IPS-15b (cell line): ENCODE results near the gene ATP1A2.

Experiments used
- H3K27me3 ChIP-seq: one replicate; pipeline ENCODE4 v1.6.1; 2013; ENCODE audit warnings: low read length; ENCODE audit not compliant: control insufficient read depth, insufficient read depth
- H3K36me3 ChIP-seq: one replicate; pipeline ENCODE4 v1.6.1; 2013; ENCODE audit warnings: low read length; ENCODE audit not compliant: control insufficient read depth, insufficient read depth
- H3K4me1 ChIP-seq: one replicate; pipeline ENCODE4 v1.6.1; 2013; ENCODE audit warnings: mild to moderate bottlenecking, low read length; ENCODE audit not compliant: control insufficient read depth, insufficient read depth
- H3K4me3 ChIP-seq: one replicate; pipeline ENCODE4 v1.5.1; 2013; ENCODE audit warnings: low read depth, low read length
- H3K9ac ChIP-seq: one replicate; pipeline ENCODE4 v1.6.1; 2013; ENCODE audit warnings: low read depth, mild to moderate bottlenecking, low read length
- H3K9me3 ChIP-seq: one replicate; pipeline ENCODE4 v1.6.1; 2013; ENCODE audit warnings: mild to moderate bottlenecking, low read length; ENCODE audit not compliant: control insufficient read depth, insufficient read depth

The ATP1A2 gene

GRCh38 chr1:160097151-160097910 lies 18.2 kb upstream of the ATP1A2 start:
- Histone ChIP-seq H3K36me3 (peaks cover 26% of the 10 kb centered on the region), H3K9me3 (no peaks in the 10 kb centered on the region), H3K4me3 (peak overlapping the region; percentile 87), H3K9ac (peak overlapping the region; percentile 63), H3K27me3 (peaks cover 9% of the 10 kb centered on the region), H3K4me1 (peaks cover 39% of the 10 kb centered on the region)

- Histone ChIP-seq H3K9me3 (no peaks in the 10 kb centered on the region), H3K9ac (peak within 1 kb of the TSS; percentile 63), H3K27me3 (peaks cover 9% of the 10 kb centered on the region), H3K36me3 (peaks cover 18% of the 10 kb centered on the region), H3K4me3 (peak within 1 kb of the TSS; percentile 87), H3K4me1 (peaks cover 39% of the 10 kb centered on the region)
These were observed 17.4 kb upstream of the ATP1A2 start, which contains the start of gene IGSF8 for GRCh38 chr1:160097911-160098851. IGSF8 (minus strand) TSS chr1:160098619; CDS start chr1:160098472, 147 bp downstream.

GRCh38 chr1:160098852-160099561 lies 16.6 kb upstream of the ATP1A2 start:
- Histone ChIP-seq H3K9ac (peak overlapping the region; percentile 41), H3K4me1 (peaks cover 39% of the 10 kb centered on the region), H3K4me3 (peak overlapping the region; percentile 52)

GRCh38 chr1:160099716-160100375 lies 15.7 kb upstream of the ATP1A2 start:
- H3K4me1 ChIP-seq = peaks cover 37% of the 10 kb centered on the region

More at GRCh38 chr1:160098852-160099561, 16.6 kb upstream of the ATP1A2 start:
- Histone ChIP-seq H3K36me3 (peaks cover 10% of the 10 kb centered on the region), H3K9me3 (no peaks in the 10 kb centered on the region), H3K27me3 (peaks cover 9% of the 10 kb centered on the region)

GRCh38 chr1:160101037-160101716 lies 14.4 kb upstream of the ATP1A2 start:
- H3K9ac ChIP-seq = peak overlapping the region; percentile 14
- no peak overlapping the region for H3K4me3 ChIP-seq
- peaks cover 25% of the 10 kb centered on the region for H3K4me1 ChIP-seq
- H3K9me3 ChIP-seq = no peaks in the 10 kb centered on the region
- no peaks in the 10 kb centered on the region for H3K36me3 ChIP-seq
- peaks cover 9% of the 10 kb centered on the region for H3K27me3 ChIP-seq

More at GRCh38 chr1:160099716-160100375, 15.7 kb upstream of the ATP1A2 start:
- Histone ChIP-seq H3K36me3 (peaks cover 6% of the 10 kb centered on the region), H3K4me3 (no peak overlapping the region), H3K27me3 (peaks cover 9% of the 10 kb centered on the region), H3K9ac (no peak overlapping the region), H3K9me3 (no peaks in the 10 kb centered on the region)

- no peak overlapping the region for H3K9ac ChIP-seq
- no peaks in the 10 kb centered on the region for H3K36me3 ChIP-seq
- H3K4me3 ChIP-seq = no peak overlapping the region
- no peaks in the 10 kb centered on the region for H3K9me3 ChIP-seq
- peaks cover 17% of the 10 kb centered on the region for H3K4me1 ChIP-seq
- H3K27me3 ChIP-seq = peaks cover 9% of the 10 kb centered on the region
These were observed 13.6 kb upstream of the ATP1A2 start for GRCh38 chr1:160101717-160102522.

GRCh38 chr1:160103658-160104408 lies 11.7 kb upstream of the ATP1A2 start:
- Histone ChIP-seq H3K4me1 (peaks cover 9% of the 10 kb centered on the region), H3K4me3 (no peak overlapping the region), H3K9me3 (no peaks in the 10 kb centered on the region), H3K27me3 (peaks cover 9% of the 10 kb centered on the region), H3K36me3 (no peaks in the 10 kb centered on the region), H3K9ac (no peak overlapping the region)

GRCh38 chr1:160104486-160104885 lies 11.1 kb upstream of the ATP1A2 start:
- H3K9ac ChIP-seq = no peak overlapping the region
- H3K36me3 ChIP-seq = no peaks in the 10 kb centered on the region
- H3K9me3 ChIP-seq = no peaks in the 10 kb centered on the region
- no peak overlapping the region for H3K4me3 ChIP-seq
- H3K27me3 ChIP-seq = peaks cover 7% of the 10 kb centered on the region
- peaks cover 7% of the 10 kb centered on the region for H3K4me1 ChIP-seq

- no peaks in the 10 kb centered on the region for H3K9me3 ChIP-seq
- no peak overlapping the region for H3K9ac ChIP-seq
- peaks cover 10% of the 10 kb centered on the region for H3K4me1 ChIP-seq
- H3K27me3 ChIP-seq = peaks cover under 1% of the 10 kb centered on the region
- no peak overlapping the region for H3K4me3 ChIP-seq
- H3K36me3 ChIP-seq = no peaks in the 10 kb centered on the region
These were observed 10.4 kb upstream of the ATP1A2 start for GRCh38 chr1:160105155-160105554.
